Measurements from ENCODE around the gene RBM15B. TPM values are rescaled to one million over a fixed set of nuclear protein-coding genes. Genes with fewer than 3 reads are reported as not detected.
A peak's percentile ranks its signal among the peaks of the same experiment; 100 is the strongest.
"Not testable (repeated sequence)": the region's sequence is repeated elsewhere in the genome, so short reads cannot be mapped to it uniquely, and the experiment has no call there.

The RBM15B gene
- 25.8 and 26.1 TPM in 2 replicates for total RNA-seq
- 22.9 TPM for polyA plus RNA-seq (2012)

GRCh38 chr3:51391075-51391565 lies at the start of gene RBM15B:
Gene RBM15B, plus strand, starts transcription at chr3:51391285. Its CDS starts 115 bp downstream, at chr3:51391400.
- peak; percentile 96 for DNase-seq (ENCODE audit: low read depth)

GRCh38 chr3:51343918-51344687 lies 47.0 kb upstream of the RBM15B start:
- DNase-seq (ENCODE audit: low read depth) = peak; percentile 48

DNA sequence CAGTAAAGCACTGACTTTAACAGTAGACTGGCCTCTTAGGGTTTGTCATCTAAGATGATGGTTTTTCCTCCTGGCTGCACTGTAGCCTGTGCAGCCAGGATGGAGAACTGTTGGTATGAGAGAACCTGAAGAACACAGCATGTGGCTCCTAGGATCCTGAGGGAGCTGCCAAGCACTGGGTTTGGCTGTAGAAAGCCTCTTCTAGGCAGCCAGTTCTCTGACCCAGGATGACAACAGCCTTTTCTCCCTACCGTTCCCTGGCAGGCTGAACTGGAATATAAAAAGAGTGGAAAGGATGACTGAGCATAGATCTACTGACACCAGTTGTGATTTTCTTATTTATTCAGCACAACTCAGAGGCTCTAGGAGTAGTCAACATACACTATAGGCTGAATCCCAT lies 40.3 kb upstream of the RBM15B start:
- DNase-seq (ENCODE audit: low read depth) = no peak

DNA sequence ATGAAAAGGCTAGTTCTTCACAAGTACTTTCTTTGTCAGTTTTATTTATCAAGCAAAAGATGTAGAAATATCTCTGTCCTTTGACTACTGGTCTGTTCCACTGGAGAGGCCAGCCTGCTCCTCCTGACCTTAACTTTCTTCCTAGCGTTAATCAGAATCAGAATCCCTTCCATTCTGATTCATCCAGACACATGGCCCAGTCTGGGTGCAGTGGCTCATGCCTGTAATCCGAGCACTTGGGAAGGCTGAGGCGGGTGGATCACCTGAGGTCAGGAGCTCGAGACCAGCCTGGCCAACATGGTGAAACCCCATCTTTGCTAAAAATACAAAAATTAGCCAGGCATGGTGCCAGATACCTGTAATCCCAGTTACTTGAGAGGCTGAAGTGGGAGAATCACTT lies 38.0 kb upstream of the RBM15B start:
- DNase-seq (ENCODE audit: low read depth) = no peak

DNA sequence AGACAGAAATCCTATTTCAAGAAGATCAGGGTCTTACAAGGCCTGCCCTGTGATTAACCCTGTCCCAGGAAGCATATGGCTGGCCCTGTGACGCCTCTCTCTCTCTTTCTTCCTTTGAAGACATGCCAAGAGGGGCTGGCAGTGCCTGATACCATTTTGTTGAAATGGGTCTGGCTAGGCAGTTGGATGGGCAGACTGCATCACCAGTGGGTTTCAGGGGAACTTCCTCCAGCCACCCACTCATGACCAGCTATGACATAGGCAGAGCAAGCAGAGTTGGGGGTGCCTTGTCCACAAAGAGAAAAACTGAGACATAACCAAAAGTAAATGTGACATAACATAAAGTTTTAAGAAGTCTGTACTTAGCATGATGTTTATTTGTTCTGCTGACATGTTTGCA lies 37.4 kb upstream of the RBM15B start:
- DNase-seq (ENCODE audit: low read depth) = no peak

DNA sequence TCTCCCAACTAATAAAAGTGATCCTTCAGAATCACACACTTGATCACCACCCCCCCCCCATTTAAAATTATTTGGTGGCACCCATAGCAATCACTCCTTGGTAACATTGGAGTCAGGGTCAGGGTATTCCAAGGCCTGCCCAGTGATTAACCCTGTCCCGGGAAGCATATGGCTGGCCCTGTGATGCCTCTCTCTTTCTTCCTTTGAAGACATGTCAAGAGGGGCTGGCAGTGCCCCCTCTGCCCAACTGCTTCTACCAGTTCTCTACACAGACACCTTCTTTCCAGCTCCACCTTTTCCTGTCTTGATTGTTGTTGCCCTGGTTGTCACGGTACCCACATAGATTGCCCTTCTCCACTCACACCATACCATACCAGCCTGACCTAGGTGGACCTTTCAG lies 36.9 kb upstream of the RBM15B start:
- no peak for DNase-seq (ENCODE audit: low read depth)

- no peak for DNase-seq (ENCODE audit: low read depth)
Observed at GRCh38 chr3:51354731-51355615, 36.1 kb upstream of the RBM15B start.

- DNase-seq (ENCODE audit: low read depth) = no peak
Observed at GRCh38 chr3:51355891-51356578, 35.0 kb upstream of the RBM15B start.

GRCh38 chr3:51357856-51358255 lies 33.2 kb upstream of the RBM15B start:
- no peak for DNase-seq (ENCODE audit: low read depth)

DNA sequence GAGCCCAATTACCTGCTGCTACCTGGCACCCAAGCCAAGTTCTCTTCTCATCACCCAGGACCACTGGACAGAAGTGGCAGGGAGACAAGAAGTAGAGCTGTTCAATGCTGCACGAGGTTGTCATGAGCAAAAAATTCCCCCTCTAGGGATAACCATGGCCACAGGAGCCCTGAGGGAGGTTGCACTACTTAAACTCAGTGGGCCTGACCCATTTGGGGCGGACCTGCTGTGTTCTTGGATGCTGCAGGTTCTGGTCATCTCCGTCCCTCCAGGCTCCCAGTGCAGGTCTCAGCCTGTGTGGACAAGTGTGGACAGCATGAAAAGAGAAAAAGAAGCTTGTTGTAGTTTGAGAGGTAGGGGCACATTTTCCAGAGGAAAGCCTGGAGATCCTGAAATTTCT lies 32.1 kb upstream of the RBM15B start:
- DNase-seq (ENCODE audit: low read depth) = no peak

- no peak for DNase-seq (ENCODE audit: low read depth)
Observed at GRCh38 chr3:51360806-51361205, 30.3 kb upstream of the RBM15B start.

- no peak for DNase-seq (ENCODE audit: low read depth)
Observed at GRCh38 chr3:51361746-51362145, 29.3 kb upstream of the RBM15B start.

DNA sequence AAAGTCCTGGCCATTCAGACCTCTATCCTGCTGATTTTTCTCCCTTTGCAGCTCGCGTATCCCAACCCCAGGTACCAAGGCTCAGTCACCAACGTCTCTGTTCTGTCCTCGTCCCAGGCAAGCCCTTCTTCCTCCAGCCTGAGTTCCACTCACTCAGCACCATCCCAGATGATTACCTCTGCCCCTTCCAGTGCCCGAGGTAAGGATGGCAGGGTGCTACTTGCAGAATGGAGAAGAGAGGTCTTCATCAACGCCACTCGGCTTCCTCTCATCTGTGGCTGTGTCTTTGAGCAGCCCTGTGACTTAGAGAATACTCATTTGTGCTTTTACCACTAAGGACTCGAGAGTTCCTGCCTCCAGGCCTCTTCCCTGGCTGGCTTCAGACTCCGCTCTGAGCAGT lies 28.6 kb upstream of the RBM15B start:
- DNase-seq (ENCODE audit: low read depth) = no peak

DNA sequence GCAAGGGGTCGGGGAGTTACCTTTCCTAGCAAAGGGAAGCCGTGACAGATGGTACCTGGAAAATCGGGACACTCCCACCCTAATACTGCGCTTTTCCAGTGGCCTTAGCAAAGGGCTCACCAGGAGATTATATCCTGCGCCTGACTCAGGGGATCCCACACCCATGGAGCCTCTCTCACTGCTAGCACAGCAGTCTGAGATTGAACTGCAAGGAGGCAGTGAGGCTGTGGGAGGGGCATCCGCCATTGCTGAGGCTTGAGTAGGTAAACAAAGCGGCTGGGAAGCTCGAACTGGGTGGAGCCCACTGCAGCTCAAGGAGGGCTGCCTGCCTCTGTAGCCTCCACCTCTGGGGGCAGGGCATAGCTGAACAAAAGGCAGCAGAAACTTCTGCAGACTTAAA lies 22.8 kb upstream of the RBM15B start:
- not testable (repeated sequence) for DNase-seq (ENCODE audit: low read depth)

DNA sequence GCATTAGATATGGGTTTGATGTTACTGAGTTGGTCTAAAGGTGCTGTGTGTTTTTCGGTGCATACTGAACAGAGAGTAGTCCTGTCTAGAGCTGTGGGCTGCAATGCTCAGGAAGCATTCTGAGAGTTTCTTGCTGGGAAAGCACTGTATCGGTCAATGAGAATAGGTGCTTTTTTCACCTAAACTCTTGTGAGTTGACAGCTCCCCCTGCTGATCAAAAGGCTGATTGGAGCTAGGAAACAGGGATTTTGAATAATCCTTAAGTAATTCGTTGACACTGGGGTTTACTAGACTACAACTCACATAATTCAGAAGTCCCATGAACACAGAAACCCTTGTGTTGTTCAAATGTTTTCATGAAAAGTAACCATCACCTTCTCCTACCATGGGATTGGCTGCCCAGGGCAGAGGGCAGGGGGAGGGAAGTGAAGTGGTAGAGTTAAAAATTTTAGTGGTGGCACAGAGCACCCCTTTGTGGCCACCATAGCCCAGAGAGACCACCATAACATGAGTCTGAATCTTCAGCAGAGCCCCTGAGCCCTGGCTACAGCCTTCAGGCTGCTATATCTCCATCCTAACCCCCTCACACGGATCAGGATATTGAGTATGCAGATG lies 19.0 kb upstream of the RBM15B start:
- peak; percentile 78 for DNase-seq (ENCODE audit: low read depth)

DNA sequence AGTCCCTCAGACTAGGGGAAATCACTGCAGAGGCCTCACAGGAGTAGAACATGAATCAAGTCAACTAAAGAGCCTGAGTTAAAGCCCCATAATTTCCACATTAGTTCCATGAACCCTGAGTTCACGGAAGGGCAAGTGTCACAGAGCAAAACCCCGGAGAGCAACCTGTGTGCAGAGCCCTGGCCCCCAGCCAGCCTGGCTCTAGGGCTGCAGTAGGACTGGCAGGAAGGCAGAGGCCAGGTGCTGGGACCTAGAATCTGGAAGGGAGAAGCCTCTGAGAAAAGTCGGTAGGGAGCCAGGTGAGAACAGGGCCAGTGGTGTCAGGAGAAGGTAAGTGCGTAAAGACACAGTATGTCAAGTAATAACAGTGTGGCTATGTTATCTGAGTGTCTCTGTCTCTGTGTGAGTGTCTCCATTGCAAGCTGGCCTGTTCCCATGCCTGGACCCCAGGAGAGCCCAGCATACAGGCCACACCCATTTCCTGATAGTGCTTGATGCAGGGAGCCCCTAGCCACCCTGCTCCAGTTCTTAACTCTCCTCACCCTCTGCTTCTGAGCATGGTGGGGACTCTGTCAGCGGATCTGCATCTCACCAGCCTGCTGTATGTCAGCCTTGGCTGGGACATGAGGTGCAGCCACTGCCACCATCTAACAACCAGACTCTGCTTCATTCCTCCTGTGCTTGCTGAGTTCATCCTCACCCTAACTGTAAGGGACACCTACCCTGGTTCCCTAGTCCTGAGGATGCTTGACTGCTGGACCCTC lies 17.2 kb upstream of the RBM15B start:
- no peak for DNase-seq (ENCODE audit: low read depth)

GRCh38 chr3:51374456-51374855 lies 16.6 kb upstream of the RBM15B start:
- no peak for DNase-seq (ENCODE audit: low read depth)

- DNase-seq (ENCODE audit: low read depth) = no peak
Observed at GRCh38 chr3:51375136-51375535, 15.9 kb upstream of the RBM15B start.

GRCh38 chr3:51375571-51375970 lies 15.5 kb upstream of the RBM15B start:
- DNase-seq (ENCODE audit: low read depth) = no peak

DNA sequence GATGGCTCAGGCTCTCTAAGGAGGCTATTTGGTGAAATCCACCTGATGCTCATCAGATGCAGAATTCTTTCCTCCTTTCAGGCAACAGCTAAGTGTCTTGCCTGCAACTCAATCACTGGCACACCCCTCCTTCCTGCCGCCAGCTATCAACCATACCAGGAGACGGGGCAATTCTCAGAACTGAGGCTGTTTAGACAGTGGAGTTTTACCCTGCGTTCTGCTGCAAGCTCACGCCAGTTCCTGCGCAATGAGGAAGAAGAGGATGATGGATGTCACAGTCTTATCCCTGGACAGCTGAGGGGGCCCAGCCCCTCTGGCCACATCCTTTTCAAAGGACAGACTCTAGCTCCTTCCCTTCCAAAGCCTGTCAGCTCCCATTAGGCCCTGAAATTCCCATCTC lies 13.0 kb upstream of the RBM15B start:
- no peak for DNase-seq (ENCODE audit: low read depth)
